Colonic mucosa (tissue), 4 donors: Measurements from ENCODE around the gene MMEL1. TPM values are rescaled to one million over a fixed set of nuclear protein-coding genes. Genes with fewer than 3 reads are reported as not detected.

Experiments
- DNase-seq: peaks from one replicate; pipeline ENCODE4 v3.0.0-alpha.2; 2020
- H3K27ac ChIP-seq: fragments of 200-600 bp; one replicate; pipeline ENCODE4 v1.8.0; 2021
- H3K27me3 ChIP-seq: fragments of 200-600 bp; one replicate; pipeline ENCODE4 v1.8.0; 2021
- H3K36me3 ChIP-seq: fragments of 200-600 bp; one replicate; pipeline ENCODE4 v1.8.0; 2021
- H3K4me1 ChIP-seq: fragments of 200-600 bp; one replicate; pipeline ENCODE4 v1.8.0; 2021; ENCODE audit warnings: mild to moderate bottlenecking
- H3K4me3 ChIP-seq: fragments of 200-600 bp; one replicate; pipeline ENCODE4 v1.8.0; 2021
- H3K9ac ChIP-seq, 2 donors: one replicate each; pipeline ENCODE4 v1.7.0; 2013; ENCODE audit warnings: control low read depth in 2 of 2, low read depth in 2 of 2, low read length in 2 of 2
- H3K9me3 ChIP-seq: fragments of 200-600 bp; one replicate; pipeline ENCODE4 v1.8.0; 2021
- CTCF ChIP-seq: fragments of 200-600 bp; IDR thresholded peaks from one replicate; pipeline ENCODE4 v1.8.0; 2022; ENCODE audit warnings: antibody characterized with exemption, mild to moderate bottlenecking
- intact Hi-C: fragments of 100-400 bp; cut with DNase I; formaldehyde crosslinking; loops from one replicate; pipeline ENCODE4 v1.14.1; 2022
- total RNA-seq, 2 donors: library from RNA; stranded (reverse); fragmentation: NEBNext Ultra II Directional in 1 of 2; extraction: Animal tissue kit (Norgen Biotek cat#: 25700) in 1 of 2; gene quantifications; one replicate each; pipeline ENCODE4 v1.2.1, GENCODE V29; 2021
- donor health status: healthy.
- donor health status: DM: no; HTN: no; CAD: no.
- donor health status: DM: no; HTN: no; CAD: no.

Gene MMEL1
- total RNA-seq, 2 donors from 2014 or later, result 11.4 to 13.9 TPM

GRCh38 chr1:2611031-2611501 lies 21.8 kb downstream of the MMEL1 start:
- Histone ChIP-seq H3K9ac (no peak overlapping the region), H3K4me3 (no peak overlapping the region)
- intact Hi-C loops, result no loop called here

GRCh38 chr1:2610036-2610959 lies 22.5 kb downstream of the MMEL1 start:
- no peaks in the 10 kb centered on the region for H3K36me3 ChIP-seq

More at GRCh38 chr1:2611031-2611501, 21.8 kb downstream of the MMEL1 start:
- no peak for TF ChIP-seq CTCF
- no peak overlapping the region for H3K27ac ChIP-seq
- peak; percentile 89 for DNase-seq
- H3K4me1 ChIP-seq, result no peaks in the 10 kb centered on the region
- H3K9me3 ChIP-seq, result no peaks in the 10 kb centered on the region
- H3K27me3 ChIP-seq, result peaks cover 3% of the 10 kb centered on the region
- H3K36me3 ChIP-seq, result no peaks in the 10 kb centered on the region

GRCh38 chr1:2609319-2610035 lies 23.3 kb downstream of the MMEL1 start:
- Histone ChIP-seq H3K9ac (no peak overlapping the region), H3K36me3 (no peaks in the 10 kb centered on the region), H3K27ac (no peak overlapping the region), H3K27me3 (peaks cover 3% of the 10 kb centered on the region), H3K4me1 (no peaks in the 10 kb centered on the region), H3K4me3 (no peak overlapping the region), H3K9me3 (no peaks in the 10 kb centered on the region)
- intact Hi-C loops, result no loop called here
- TF ChIP-seq CTCF, result no peak
- no peak for DNase-seq

More at GRCh38 chr1:2610036-2610959, 22.5 kb downstream of the MMEL1 start:
- no peak overlapping the region for H3K9ac ChIP-seq
- no peak for TF ChIP-seq CTCF
- H3K27me3 ChIP-seq, result peaks cover 3% of the 10 kb centered on the region
- H3K4me1 ChIP-seq, result no peaks in the 10 kb centered on the region
- no peaks in the 10 kb centered on the region for H3K9me3 ChIP-seq
- H3K27ac ChIP-seq, result no peak overlapping the region
- no peak overlapping the region for H3K4me3 ChIP-seq
- intact Hi-C loops, result no loop called here
- no peak for DNase-seq

GRCh38 chr1:2607641-2608091 lies 25.1 kb downstream of the MMEL1 start:
- no peak for DNase-seq
- Histone ChIP-seq H3K9me3 (no peaks in the 10 kb centered on the region), H3K36me3 (no peaks in the 10 kb centered on the region), H3K27me3 (peaks cover 3% of the 10 kb centered on the region), H3K4me1 (no peaks in the 10 kb centered on the region), H3K9ac (no peak overlapping the region), H3K4me3 (no peak overlapping the region), H3K27ac (no peak overlapping the region)
- intact Hi-C loops, result no loop called here
- TF ChIP-seq CTCF, result no peak

- H3K36me3 ChIP-seq, result no peaks in the 10 kb centered on the region
- no peak overlapping the region for H3K27ac ChIP-seq
- H3K9me3 ChIP-seq, result no peaks in the 10 kb centered on the region
- TF ChIP-seq CTCF, result no peak
- no peaks in the 10 kb centered on the region for H3K4me1 ChIP-seq
- intact Hi-C loops, result no loop called here
- H3K4me3 ChIP-seq, result no peak overlapping the region
- H3K27me3 ChIP-seq, result peaks cover 3% of the 10 kb centered on the region
- DNase-seq, result no peak
- no peak overlapping the region for H3K9ac ChIP-seq
Observed at GRCh38 chr1:2606881-2607621, 25.8 kb downstream of the MMEL1 start.
